Activated gamma-delta T cell (primary cell): ENCODE results near the gene WDR19.

ENCODE experiments used
- DNase-seq: peaks from one replicate; lab custom pipeline; 2025; lab: John Stamatoyannopoulos, UW

The WDR19 gene

GRCh38 chr4:39303871-39304270 is 121.5 kb downstream of the WDR19 start:
- DNase-seq = no peak

GRCh38 chr4:39304651-39305050 is 122.3 kb downstream of the WDR19 start:
- no peak for DNase-seq

- no peak for DNase-seq
These were observed 123.8 kb downstream of the WDR19 start for GRCh38 chr4:39305912-39306677.

GRCh38 chr4:39308611-39309010 is 126.3 kb downstream of the WDR19 start:
- no peak for DNase-seq

- no peak for DNase-seq
These were observed 130.5 kb downstream of the WDR19 start for GRCh38 chr4:39312816-39313215.

GRCh38 chr4:39319676-39320075 is 137.3 kb downstream of the WDR19 start:
- DNase-seq = no peak

- no peak for DNase-seq
These were observed 138.2 kb downstream of the WDR19 start for GRCh38 chr4:39320381-39321115.

GRCh38 chr4:39323821-39324220 is 141.5 kb downstream of the WDR19 start:
- DNase-seq = no peak

- no peak for DNase-seq
These were observed 142.1 kb downstream of the WDR19 start for GRCh38 chr4:39324446-39324845.

- DNase-seq = no peak
These were observed 142.7 kb downstream of the WDR19 start for GRCh38 chr4:39324897-39325613.

GRCh38 chr4:39326468-39326977 is 144.2 kb downstream of the WDR19 start:
- DNase-seq = no peak

GRCh38 chr4:39330353-39330752 is 148.0 kb downstream of the WDR19 start:
- DNase-seq = no peak

- DNase-seq = no peak
These were observed 148.9 kb downstream of the WDR19 start for GRCh38 chr4:39331191-39331590.
